ENCODE measurements around the gene NCR3LG1.
"Not testable (repeated sequence)": the region's sequence is repeated elsewhere in the genome, so short reads cannot be mapped to it uniquely, and the experiment has no call there.

NCR3LG1 gene

GRCh38 chr11:17411418-17411817, 59.8 kb downstream of the NCR3LG1 start:
- DNase-seq (ENCODE audit: low read depth in 3 of 3) = no peak

- DNase-seq (ENCODE audit: low read depth in 3 of 3) = no peak
These were observed 61.0 kb downstream of the NCR3LG1 start for GRCh38 chr11:17412488-17413180.

GRCh38 chr11:17413414-17414316, 62.1 kb downstream of the NCR3LG1 start:
- no peak for DNase-seq (ENCODE audit: low read depth in 3 of 3)

- no peak for DNase-seq (ENCODE audit: low read depth in 3 of 3)
These were observed 62.7 kb downstream of the NCR3LG1 start for GRCh38 chr11:17414317-17414737.

- DNase-seq (ENCODE audit: low read depth in 3 of 3) = no peak
These were observed 63.4 kb downstream of the NCR3LG1 start for GRCh38 chr11:17414992-17415391.

- no peak for DNase-seq (ENCODE audit: low read depth in 3 of 3)
These were observed 64.0 kb downstream of the NCR3LG1 start for GRCh38 chr11:17415523-17416104.

- no peak for DNase-seq (ENCODE audit: low read depth in 3 of 3)
These were observed 64.9 kb downstream of the NCR3LG1 start for GRCh38 chr11:17416492-17416891.

GRCh38 chr11:17418444-17419081, 67.0 kb downstream of the NCR3LG1 start:
- DNase-seq (ENCODE audit: low read depth in 3 of 3) = no peak

GRCh38 chr11:17421781-17422180, 70.2 kb downstream of the NCR3LG1 start:
- DNase-seq (ENCODE audit: low read depth in 3 of 3) = no peak

- no peak for DNase-seq (ENCODE audit: low read depth in 3 of 3)
These were observed 72.1 kb downstream of the NCR3LG1 start for GRCh38 chr11:17423533-17424310.

GRCh38 chr11:17426233-17426632, 74.6 kb downstream of the NCR3LG1 start:
- DNase-seq (ENCODE audit: low read depth in 3 of 3) = not testable (repeated sequence)
